ENCODE results near the gene ARHGAP23. TPM values are rescaled to one million over a fixed set of nuclear protein-coding genes. Genes with fewer than 3 reads are reported as not detected.

ARHGAP23 gene
- total RNA-seq, 1 donor from 2014 or later: 0.34 TPM

DNA sequence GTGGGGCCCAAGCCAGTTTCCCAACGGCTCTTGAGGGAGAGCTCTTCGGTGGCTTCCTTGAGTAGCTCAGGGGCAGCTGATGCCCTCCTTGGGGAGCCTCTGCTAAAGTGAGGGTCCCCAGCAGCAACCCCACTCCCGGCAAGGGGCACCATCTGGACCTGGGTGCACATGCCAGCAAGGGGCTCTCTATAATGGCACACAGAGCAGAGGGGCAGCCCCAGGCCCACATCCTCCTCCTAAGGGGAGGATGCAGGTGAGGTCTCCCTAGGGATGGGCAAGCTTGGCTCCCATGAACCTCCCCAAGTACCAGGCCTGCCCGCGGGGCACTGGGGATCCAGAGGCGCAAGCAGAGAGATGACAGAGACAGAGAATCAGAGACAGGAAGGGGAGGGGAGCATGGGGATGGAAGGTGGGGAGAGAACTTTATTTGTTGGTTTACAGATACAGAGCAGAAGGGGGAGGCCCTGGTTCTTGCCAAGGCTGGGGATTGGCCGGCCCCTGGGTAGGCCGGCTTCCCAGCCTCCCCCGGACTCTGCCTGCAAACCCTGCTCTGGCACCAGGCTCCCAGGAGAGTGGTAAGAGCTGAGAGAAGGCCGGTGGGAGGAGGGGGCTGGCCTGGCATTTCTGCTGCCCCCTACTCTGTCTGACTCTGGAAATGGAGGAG is 116.0 kb downstream of the ARHGAP23 start:
- intact Hi-C loops (cut with micrococcal nuclease): no loop called here

DNA sequence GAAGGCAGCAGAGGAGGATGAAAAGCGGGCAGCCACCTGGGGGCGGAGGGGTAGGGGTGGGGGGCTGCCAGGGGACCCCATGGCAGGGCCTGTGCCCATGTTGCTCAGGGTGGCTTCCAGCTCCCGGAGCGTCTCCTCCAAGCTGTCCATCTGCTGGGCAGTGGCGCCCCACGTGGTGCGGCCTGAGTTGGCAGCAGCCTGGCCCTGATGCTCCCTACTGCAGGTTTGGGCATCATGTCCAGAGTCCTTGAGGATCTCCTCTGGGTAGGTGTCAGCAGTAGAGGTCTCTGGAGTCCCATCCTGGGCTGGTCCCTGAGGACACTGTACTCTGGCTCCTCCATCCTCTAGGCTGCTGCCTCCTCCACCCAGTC is 116.6 kb downstream of the ARHGAP23 start:
- intact Hi-C loops (cut with micrococcal nuclease): no loop called here

DNA sequence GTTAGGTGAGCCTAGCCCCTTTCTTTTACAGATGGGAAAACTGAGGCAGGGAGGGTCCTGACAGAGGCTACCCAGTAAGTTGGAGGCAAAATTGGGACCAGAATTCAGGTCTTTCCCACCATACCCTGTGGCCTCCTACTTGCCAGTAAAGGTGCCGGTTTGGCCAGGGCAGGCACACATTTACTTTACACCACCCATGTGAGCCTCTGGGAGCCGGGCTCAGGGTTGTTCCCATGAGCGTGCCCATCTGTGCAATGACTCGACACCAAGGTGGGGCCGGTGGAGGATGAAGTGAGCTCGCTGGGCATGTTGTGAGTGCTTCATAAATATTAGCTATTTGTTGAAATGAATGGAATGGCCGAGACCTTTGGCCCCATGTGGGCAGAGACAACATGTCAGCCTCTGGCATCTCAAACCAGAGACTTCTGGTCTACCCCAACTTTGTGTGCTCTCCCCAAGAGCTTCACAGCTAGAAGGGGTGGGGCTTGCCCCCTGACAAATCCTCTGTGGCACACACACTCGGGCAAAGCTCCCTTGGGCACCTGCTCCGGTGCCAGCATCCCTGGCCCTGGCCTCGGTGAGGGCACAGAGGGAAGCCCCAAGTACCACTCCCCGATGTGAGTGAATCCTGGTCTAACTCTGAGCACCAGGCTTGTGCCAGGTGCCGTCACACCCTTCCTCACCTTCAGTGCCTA is 117.4 kb downstream of the ARHGAP23 start:
- intact Hi-C loops (cut with micrococcal nuclease): no loop called here

DNA sequence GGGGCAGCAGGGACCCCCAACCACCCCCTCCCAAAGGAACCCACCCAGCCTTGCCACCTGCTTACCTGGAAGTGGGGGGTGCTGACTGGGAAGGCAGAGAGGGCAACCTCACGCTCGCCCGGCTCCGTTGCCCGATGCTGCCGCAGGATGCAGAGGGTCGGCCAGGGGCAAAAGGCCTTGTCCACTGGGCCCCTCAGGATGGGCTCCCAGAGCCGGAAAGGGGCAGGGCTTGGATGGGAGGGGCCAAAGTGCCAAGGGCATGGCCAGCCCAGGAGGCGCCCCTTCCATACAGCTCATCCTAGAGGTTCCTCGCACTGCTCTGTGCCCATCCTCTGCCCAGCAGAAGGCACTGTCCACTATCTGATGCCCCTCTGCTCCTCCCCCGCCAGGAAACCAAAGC is 118.1 kb downstream of the ARHGAP23 start:
- intact Hi-C loops (cut with micrococcal nuclease): no loop called here

DNA sequence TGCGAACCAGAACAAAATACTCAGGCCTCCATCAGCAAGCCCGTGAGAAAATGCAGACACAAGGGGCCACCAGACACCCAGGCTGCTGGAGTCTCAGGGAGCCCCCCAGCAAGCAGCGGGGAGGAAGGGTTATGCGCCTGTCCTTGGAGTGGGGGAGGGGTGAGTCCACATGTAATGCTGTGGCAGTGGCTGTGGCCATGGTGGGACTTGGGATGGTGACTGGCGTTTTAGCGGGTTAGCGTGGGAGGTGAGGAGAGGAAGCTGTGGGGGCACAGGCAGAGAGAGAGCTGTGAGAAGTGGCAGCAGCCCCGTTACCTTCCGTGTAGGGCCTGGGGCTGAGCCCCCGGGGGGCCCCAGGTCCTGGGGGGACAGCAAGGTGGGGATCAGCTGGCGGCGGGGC is 119.2 kb downstream of the ARHGAP23 start:
- intact Hi-C loops (cut with micrococcal nuclease): no loop called here

DNA sequence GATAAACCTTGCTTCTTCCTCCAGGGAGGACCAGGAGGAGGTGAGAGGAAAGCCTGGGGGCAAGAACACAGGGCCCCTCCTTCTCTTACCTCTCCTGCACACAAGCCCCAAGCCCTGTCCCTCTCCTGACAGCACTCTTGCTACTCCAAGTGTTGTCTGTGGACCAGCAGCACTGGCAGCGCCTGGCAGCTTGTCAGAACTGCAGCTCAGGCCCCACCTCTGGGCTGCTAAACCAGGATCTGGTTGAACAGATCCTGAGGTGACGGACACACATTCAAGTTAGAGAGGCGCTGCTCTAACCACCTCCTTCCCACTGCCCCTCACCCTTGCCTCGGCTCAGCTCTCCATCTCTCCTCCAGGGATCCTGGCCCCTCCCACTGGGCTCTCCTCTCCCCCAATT is 121.0 kb downstream of the ARHGAP23 start:
- intact Hi-C loops (cut with micrococcal nuclease): no loop called here

DNA sequence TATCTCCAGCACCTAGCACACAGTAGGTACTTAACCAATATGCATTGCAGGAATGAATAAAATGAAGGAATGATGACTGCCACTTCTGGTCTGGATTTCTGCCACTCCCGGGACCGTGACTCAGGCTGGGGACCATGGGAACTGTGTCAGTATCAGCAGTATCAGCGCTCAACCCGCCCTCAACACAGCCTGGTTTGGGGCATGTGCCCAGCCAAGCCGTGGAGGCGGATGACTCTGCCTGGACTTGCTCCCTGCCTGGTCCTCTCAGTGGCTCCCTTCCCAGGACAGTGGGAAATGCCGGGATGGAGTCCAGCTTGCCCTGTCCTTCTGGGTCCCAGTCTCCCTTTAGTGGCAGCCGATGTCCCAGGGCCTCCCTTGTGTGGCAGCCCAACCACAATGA is 122.4 kb downstream of the ARHGAP23 start:
- intact Hi-C loops (cut with micrococcal nuclease): loop anchor here (10.0 kb wide), 1 partner anchor 184 kb away; the partner anchor contains the start of gene CISD3

DNA sequence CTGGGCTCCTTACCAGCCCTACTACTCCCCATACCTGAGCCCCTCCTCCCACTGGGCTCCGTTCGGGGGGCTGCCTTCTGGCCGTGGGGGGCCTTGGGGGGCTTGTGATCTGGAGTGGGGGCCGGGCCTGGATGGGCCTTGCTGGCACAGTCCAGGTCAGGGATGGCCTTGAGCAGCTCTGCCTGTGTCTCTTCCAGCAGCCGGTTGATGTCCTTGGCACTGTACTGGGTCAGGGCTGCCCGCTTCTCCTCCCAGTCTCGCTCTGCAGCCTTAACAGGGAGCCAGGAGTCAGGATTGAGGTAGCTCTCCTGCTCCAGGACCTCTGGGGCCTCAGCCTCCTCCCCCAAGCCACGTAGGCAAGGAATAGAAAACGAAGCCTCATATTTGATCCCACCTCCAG is 122.9 kb downstream of the ARHGAP23 start:
- intact Hi-C loops (cut with micrococcal nuclease): loop anchor here (10.0 kb wide), 1 partner anchor 184 kb away; the partner anchor contains the start of gene CISD3

DNA sequence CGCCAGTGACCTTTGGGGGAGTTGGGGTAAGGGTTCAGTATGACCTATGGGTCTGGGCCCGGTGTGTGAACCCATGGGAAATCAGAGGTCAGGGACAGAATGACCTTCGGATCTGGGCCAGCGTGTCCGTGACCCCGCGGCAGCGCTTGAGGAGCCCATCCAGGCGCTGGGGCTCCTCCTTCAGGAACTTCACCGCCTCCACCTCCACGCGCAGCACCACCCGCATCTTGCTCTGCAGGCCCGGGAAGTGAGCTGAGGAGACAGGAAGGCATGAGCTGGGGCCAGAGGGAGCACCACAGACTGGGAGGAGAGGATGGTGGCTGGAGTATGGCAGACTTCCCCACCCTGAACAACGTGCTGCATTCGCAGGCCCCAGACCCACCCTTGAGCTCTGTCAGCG is 124.1 kb downstream of the ARHGAP23 start:
- intact Hi-C loops (cut with micrococcal nuclease): loop anchor here (10.0 kb wide), 1 partner anchor 182 kb away; the partner anchor contains the start of gene CISD3

DNA sequence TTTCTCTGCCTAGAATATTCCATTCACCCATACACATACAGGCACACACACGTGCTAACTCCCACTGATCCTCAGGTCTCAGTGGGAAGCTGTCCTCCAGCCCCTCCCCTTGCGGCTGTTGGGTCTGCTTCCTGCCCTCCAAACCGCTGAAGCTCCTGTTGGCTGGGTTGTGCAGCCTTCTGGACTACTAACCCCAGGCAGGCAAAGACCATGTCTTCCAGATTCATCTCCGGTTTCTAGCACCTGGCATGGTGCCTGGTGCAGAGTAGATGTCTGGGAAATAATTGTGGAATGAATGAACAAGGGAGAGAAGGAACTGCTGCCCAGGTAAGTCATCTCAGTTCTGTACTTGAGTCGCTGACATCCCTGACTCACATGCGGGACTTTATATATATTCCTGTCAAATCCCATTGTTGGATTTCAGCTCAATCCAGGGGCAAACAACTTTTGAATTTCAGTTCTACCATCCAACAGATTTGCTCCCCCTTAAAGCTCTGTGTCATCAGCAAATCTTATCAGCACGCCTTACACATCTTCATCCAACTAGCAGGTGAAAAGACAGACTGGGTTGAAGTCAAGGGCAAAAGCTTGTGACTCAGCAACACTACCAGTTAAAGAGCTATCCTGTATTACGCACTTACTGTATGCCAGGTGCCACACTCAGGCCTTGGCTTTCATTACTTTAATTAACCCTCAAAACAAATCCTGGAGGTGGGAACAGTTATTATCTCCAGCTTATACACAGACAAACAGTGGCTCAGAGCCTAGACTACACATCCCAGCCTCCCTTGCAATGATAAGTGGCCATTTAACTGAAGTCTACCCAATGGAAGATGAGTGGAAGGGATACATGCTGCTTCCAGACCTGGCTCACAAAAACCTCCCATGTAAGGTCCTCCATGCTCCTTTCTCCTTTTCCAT is 126.4 kb downstream of the ARHGAP23 start:
- intact Hi-C loops (cut with micrococcal nuclease): loop anchor here (5.0 to 10.0 kb wide), 3 partner anchors 53 to 198 kb away; partner anchors contain the start of genes CISD3, PSMB3 and SRCIN1

DNA sequence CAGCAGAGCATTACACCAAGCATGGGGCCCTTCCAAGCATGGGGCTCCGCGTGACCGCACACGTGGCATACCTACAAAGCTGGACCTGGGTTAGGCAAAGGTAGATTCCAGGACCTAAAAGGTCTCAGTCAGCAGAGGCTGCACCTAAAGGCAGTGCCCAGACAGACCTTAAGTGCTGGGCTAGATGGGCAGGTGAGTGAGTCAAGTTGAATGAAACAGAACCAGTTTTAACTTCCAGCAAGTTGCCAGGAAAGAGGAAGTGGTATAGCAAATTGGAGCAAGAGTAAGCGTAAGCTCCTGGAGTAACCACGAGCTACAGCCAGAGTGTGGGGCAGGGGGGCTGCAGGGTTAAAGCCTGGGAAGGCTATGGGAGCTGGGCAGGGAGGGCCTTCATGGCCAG is 128.0 kb downstream of the ARHGAP23 start:
- intact Hi-C loops (cut with micrococcal nuclease): loop anchor here (5.0 to 10.0 kb wide), 3 partner anchors 51 to 196 kb away; partner anchors contain the start of genes CISD3, PSMB3 and SRCIN1

DNA sequence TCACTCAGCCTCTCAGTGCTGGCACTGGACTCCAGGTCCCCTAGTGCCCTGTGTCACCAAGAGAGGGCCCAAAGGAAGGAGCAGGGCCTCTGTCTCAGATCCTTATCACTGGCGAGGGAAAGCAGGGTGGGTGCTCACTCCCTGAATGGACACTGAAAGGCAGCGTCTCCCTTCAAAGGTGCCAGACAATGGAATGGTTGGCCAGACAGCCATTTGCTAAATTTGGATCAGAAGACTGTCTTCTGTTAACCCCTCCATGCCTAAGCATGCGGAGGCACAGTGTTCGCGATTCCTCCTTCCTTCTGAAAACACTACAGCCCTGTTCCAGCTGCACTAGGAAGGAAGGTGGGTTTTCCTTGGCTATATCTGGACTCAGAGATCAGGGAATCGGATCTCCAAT is 129.1 kb downstream of the ARHGAP23 start:
- intact Hi-C loops (cut with micrococcal nuclease): loop anchor here (5.0 to 10.0 kb wide), 3 partner anchors 50 to 195 kb away; partner anchors contain the start of genes CISD3, PSMB3 and SRCIN1

DNA sequence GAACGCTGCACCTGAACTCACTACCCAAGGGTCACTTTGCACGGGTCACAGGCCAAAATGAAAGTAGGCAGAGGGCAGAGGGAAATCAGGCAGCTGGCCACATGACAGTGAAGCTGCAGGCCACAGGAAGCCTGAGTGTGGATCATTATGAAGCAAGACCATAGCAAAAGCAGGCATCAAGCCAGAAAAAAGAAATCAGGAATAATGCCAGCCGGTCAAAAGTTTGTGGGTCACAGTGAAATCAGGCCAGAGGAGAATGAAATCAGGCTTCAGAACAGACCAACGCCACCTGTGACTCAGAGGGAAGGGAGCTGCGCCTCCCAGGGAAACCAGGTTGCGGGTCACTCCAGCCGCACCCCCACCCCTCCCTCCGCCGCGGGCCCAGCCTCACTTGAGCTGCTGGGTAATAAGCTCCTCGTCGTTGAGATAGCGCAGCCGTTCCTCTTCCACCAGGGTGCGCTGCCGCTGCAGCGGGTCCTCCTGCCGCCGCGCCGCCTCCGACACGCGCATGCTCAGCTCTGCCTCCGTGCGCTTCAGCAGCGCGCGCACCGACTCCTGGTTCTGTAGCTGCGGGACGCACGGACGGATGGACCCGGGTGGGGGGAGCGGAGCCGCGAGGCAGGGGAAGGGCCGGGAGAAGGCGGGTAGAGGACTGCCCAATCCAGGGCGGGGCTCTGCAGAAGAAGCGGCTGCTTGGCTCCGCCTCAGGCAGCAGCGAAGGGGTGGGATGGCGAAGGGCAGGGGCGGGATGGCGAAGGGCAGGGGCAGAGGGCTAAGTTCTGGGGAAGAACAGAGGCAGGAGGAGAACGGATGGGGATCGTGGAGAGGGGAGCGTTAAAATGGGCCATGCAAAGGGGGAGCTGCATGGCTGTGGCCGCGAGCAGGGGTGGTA is 129.8 kb downstream of the ARHGAP23 start:
- intact Hi-C loops (cut with micrococcal nuclease): loop anchor here (1.0 to 10.0 kb wide), 5 partner anchors 26 to 194 kb away; partner anchors contain the start of genes CISD3, PSMB3 and SRCIN1

DNA sequence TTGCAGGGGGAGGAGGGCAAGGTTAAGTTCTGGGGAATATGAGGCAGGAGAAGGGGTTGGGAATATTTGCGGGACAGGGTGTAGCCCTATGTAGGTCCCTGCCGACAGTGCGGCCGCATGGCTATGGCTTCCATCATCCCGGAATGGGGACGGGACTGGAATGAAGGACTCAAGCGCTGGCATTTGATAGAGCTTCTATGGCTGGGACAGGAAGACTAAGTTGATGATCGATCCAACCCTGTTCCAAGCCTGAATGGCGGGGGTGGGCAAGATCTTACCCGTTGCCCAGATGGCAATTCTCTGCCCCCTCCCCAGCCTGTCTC is 130.4 kb downstream of the ARHGAP23 start:
- intact Hi-C loops (cut with micrococcal nuclease): loop anchor here (1.0 to 10.0 kb wide), 5 partner anchors 26 to 194 kb away; partner anchors contain the start of genes CISD3, PSMB3 and SRCIN1

DNA sequence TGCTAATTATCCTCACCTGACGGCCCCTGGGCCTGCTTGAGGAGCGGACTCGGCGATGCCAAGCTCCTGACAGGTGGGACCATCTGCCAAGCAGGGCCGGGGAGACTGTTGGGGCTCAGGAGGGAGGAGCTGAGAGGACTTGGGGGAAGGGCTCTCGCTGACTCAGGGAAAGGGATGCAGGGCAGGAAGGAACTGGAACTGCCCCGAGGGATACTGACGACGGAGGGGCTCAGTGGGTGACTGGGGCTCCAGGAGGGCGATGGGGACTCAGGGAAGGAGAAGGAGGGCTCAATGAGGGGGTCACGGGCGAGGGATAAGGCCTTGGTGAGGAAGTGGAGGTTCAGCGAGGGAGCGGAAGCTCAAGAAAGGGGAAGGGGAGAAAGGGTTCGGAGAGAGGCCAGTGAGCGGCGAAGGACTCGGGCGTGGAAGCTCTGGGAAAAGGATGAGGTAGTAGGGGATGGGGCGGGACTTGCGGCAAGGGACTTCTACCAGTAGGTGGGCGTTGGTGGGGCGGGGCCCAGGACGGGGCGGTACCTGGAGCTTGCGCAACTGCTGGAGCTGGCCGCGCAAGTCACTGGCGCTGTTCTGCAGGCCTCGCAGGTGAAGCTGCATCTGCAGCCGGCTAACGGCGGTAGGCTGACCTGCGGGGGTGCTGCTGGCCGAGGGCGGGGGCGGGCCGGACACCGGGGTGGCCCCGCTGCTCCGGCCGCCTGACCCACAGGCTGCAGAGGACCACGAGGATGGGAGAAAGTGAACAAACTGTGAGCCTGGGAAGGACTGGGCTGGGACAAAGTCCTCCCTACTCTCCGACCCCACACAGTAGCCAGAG is 131.0 kb downstream of the ARHGAP23 start:
- intact Hi-C loops (cut with micrococcal nuclease): loop anchor here (5.0 to 10.0 kb wide), 3 partner anchors 48 to 193 kb away; partner anchors contain the start of genes CISD3, PSMB3 and SRCIN1

DNA sequence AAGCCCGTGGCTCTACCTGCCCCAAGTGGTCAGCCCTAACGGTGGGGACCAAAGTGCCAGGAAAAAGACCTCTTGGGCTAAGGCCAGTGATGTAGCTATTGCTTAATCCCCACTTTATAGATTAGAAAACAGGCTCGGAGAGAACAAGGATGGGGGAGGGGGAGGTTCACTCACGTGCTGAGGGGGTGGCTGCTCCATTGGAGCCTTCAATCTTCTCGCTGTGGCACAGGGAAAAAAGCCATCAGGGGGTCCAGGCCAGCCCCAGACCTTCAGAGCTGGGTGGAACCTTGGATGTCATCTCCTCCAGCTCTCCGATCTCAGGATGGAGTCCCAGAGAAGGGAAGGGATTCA is 131.6 kb downstream of the ARHGAP23 start:
- intact Hi-C loops (cut with micrococcal nuclease): loop anchor here (5.0 to 10.0 kb wide), 3 partner anchors 47 to 192 kb away; partner anchors contain the start of genes CISD3, PSMB3 and SRCIN1

DNA sequence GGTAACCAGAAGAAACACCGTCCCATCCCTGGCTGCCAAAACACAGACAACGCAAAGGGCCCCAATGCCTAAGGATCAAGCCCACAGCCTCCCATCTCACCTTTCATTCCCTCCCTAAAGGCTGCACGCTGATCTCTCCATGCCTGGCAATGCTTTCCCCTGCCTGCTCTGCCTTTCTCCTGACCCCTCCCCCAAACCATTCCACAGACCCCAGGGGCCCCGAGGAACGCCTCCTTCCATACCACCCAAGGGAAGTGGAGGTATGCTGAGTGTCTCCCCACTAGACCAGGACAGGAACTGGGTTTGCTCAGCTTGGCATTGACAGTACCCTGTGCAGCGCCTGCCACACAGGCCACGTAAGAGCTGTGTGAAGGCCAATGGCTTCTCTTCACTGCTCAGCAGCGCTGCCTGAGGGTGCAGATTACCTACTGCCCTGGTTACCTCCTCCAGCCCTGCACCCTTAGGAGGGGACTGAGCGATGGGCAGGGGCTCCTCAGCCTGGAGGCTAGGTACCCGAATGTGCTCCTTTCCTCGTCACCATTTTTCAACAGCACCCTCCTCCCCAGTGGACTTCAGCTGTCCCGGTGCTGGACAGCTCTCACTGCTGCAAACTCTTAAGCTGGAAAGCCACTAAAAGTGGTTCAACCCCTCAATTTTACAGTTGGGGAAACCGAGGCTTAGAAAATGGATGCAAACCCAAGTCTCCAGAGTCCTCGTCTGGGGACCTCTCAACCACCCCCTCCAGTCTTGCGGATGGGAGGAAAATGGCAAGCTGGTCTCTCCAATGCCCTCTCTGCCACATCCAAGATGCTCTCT is 132.4 kb downstream of the ARHGAP23 start:
- intact Hi-C loops (cut with micrococcal nuclease): no loop called here

DNA sequence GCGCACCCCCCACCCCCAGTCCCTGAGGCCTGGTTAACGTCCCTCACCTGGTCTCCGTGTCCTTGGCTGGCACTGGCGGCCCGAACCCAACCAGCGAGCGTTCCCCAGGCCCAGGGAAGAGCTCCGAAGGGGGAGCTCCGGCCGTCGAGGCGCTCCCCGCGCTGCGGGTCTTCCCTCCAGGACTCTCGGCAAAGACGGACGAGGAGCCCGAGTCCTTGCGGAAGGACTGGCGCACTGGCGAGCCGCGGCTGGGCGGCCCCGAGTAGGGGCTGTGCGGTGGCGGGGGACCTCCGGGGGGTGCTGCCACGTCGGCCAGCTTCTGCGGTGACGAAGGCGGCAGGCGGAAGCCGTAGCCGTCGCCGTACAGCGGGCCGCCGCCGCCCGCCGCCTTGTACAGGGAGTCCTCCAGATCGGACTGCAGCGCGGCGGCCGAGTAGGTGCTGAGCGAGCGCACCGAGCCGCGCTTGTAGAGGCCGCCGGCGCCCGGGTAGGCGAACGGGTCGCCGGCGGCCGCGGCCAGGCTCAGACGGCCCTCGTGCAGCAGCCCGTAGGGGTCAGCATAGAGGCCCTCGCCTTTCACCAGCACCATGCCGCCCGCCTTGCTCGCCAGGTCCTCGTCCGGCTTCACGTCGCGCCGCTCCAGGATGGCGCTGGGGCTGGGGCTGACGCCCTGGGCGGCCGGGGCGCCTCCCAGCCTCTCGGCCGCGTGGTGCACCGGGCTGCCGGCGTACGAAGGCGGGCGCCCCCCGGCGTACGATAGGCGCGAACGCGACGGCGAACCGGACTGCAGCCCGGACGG is 133.4 kb downstream of the ARHGAP23 start:
- intact Hi-C loops (cut with micrococcal nuclease): no loop called here

All from T-helper 2 cell treated with Interferon-gamma antibody and Interleukin-4, amounts not matched to agents 100 ng/mL and 5 ng/mL, for 36 hours (primary cell).